Duodenal mucosa (tissue), 2 donors: ENCODE results near the gene GARS1.

Source experiments
- H3K27ac ChIP-seq: one replicate; pipeline ENCODE4 v1.7.0; 2013; ENCODE audit warnings: low read depth, low read length
- H3K27me3 ChIP-seq, 2 donors: one replicate each; pipeline ENCODE4 v1.7.0; 2013; ENCODE audit warnings: low read length in 2 of 2, control low read depth in 1 of 2; ENCODE audit not compliant: insufficient read depth in 2 of 2, control insufficient read depth in 1 of 2
- H3K36me3 ChIP-seq, 2 donors: one replicate each; pipeline ENCODE4 v1.7.0; 2013; ENCODE audit warnings: low read length in 2 of 2, control low read depth in 1 of 2; ENCODE audit not compliant: insufficient read depth in 2 of 2, control insufficient read depth in 1 of 2
- H3K4me1 ChIP-seq, 2 donors: one replicate each; pipeline ENCODE4 v1.7.0; 2013; ENCODE audit warnings: low read length in 2 of 2, control low read depth in 1 of 2; ENCODE audit not compliant: insufficient read depth in 2 of 2, control insufficient read depth in 1 of 2
- H3K4me3 ChIP-seq, 2 donors: one replicate each; pipeline ENCODE4 v1.7.0; 2013; ENCODE audit warnings: low read length in 2 of 2, low read depth in 1 of 2
- H3K9ac ChIP-seq, 2 donors: one replicate each; pipeline ENCODE4 v1.7.0; 2013; ENCODE audit warnings: low read length in 2 of 2, low read depth in 1 of 2
- H3K9me3 ChIP-seq, 2 donors: one replicate each; pipeline ENCODE4 v1.7.0; 2013; ENCODE audit warnings: low read length in 2 of 2, control low read depth in 1 of 2; ENCODE audit not compliant: control insufficient read depth in 1 of 2

GARS1 gene

DNA sequence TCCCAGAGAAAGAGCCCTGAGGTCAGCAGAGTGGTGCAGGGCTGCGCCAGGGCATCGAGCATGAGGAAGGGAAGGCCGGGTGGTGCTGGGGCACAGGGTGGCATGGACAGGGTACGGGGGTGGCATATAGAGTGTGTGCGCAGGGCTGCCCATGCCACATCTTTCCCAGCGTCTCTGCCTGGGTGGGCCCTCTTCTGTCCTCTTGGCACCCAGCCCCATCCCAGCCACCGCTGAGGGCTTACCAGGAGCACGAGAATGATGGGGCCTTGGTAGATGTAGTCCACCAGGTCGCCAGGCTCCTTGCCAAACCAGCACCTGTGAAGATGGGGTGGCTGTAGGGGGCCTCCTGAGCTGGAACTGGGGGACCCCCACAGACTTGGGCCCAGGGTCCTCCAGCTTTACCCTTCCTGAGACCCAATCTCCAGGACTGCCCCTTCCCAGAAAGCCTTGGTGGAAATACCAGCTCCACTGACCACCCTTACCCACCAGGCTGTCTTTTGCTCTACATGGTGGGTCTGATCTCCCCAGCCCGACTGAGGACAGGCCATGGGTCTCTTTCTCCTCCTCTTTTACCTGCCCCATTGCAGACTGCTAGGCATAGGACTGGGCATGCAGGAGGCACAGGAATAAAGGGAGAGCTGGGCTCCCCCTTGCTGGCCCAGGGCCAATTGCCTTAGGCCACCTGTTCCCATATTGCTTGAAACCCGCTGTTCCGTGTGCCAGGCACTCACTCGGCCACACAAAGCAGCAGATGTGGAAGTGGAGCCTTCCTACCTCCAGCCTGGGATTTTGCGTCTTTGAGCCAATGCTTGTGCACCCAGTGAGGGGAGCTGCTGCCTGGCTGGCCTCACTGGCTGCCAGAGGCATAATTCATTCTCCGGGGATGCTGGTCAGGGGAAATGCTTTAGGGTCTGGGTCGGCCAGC lies 65.9 kb downstream of the GARS1 start:
- Histone ChIP-seq H3K4me1 (no peaks in the 10 kb centered on the region), H3K27ac (no peak overlapping the region), H3K9me3 (no peaks in the 10 kb centered on the region), H3K36me3 (no peaks in the 10 kb centered on the region), H3K9ac (no peak overlapping the region), H3K27me3 (no peaks in the 10 kb centered on the region), H3K4me3 (no peak overlapping the region)

DNA sequence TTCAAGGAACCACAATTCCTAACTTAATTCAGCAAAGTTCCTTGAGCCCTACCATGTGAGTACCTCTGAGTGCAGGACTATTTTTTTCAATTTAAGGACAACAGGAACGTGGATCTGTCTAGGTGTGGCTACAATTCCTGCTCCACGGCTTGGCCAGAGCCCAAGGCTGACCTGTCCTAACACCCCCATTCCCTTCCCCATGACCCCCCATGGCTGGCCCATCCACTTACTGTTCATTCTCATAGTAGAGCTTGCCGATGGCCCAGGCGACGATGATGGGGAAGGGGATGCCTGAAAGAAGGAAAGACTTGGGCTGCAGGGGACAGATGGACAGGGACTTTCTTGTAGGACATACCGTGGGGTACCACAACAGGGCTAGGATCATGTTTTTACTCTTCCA lies 67.2 kb downstream of the GARS1 start:
- Histone ChIP-seq H3K9me3 (no peaks in the 10 kb centered on the region), H3K4me1 (no peaks in the 10 kb centered on the region), H3K36me3 (no peaks in the 10 kb centered on the region), H3K4me3 (no peak overlapping the region), H3K9ac (no peak overlapping the region), H3K27me3 (no peaks in the 10 kb centered on the region), H3K27ac (no peak overlapping the region)

DNA sequence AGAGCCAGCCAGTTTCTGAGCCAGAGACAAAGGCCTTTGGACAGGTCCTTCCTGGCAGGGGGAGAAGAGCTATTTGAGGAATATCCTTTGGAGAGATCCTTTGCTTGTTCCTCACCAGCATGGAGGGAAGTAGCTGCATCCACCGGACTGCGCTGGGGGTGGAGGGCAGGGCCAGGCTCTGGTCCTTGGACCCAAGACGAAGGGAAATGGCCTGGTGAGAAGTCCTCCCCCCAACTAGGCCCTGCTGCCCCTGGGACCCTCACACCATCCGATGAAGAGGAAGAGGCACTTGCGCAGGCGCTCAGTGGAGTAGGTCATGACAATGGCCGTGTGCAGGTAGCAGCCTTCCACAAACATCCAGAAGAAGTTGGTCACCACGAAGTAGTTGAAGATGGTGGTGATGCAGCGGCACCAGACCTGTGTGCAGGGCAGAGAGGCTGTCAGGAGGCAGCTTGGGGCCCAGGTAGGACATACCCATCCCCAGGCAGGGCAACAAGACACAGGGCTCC lies 67.8 kb downstream of the GARS1 start:
- Histone ChIP-seq H3K4me3 (no peak overlapping the region), H3K4me1 (no peaks in the 10 kb centered on the region)

DNA sequence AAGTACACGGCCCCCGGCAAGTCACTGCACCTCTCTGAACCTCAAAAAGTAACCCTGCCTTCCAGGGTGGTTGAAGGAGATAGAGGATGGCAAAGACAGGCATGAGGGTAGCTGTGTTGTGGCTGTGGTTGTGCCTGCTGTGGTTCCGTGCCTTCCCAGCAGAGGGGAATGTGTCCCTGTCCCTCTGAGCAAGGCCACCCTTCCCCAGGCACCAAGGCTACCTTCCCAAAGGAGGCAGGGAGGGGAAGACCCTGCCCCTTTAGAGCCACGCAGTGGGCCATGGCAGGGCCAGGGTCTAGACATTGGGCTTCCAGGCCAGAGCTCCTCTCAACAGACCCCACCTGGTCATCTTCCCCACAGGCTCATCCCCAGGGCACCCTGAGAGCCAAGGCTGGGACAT lies 68.7 kb downstream of the GARS1 start:
- H3K9me3 ChIP-seq = no peaks in the 10 kb centered on the region
- H3K4me1 ChIP-seq = no peaks in the 10 kb centered on the region
- H3K36me3 ChIP-seq = no peaks in the 10 kb centered on the region
- H3K9ac ChIP-seq = no peak overlapping the region
- H3K27me3 ChIP-seq = no peaks in the 10 kb centered on the region
- H3K27ac ChIP-seq = no peak overlapping the region
- H3K4me3 ChIP-seq = no peak overlapping the region

More for the DNA sequence above, 67.8 kb downstream of the GARS1 start:
- H3K27me3 ChIP-seq = no peaks in the 10 kb centered on the region
- no peak overlapping the region for H3K27ac ChIP-seq
- no peaks in the 10 kb centered on the region for H3K9me3 ChIP-seq
- no peak overlapping the region for H3K9ac ChIP-seq
- no peaks in the 10 kb centered on the region for H3K36me3 ChIP-seq

DNA sequence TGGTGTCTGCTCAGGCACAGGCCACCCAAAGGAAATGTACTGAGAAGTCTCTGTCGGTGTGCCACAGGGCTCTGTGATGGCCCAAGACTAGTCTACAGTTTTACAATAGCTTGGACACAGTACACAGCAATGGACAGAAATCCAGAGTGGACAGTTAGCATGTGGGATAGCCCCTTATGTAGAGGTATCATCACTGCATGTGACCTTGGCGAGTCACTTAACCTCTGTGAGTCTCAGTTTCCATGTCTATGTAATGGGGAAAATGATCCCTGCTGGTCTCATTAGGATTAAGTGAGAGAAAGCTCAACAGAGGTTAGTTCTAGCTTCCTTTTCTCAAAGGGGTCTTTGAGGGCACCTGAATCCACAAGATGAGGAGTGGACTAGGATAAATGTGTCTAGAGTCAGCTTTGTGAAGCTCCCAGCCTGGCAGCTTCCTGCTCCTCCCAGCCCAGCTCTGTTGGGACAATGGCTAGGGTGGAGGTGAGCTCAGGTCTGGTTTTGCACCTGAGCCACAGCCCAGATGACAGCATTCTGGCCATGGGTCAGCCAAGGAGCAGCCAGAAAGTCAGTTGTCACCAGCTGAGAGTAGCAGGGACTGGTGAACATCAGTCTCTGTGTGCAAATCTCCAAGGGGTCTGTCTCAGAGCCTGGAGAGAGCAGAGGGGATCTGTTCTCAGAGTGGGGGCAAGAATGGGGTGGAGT lies 69.7 kb downstream of the GARS1 start:
- Histone ChIP-seq H3K4me3 (no peak overlapping the region), H3K27me3 (no peaks in the 10 kb centered on the region), H3K36me3 (no peaks in the 10 kb centered on the region), H3K9ac (no peak overlapping the region), H3K27ac (no peak overlapping the region), H3K9me3 (no peaks in the 10 kb centered on the region), H3K4me1 (no peaks in the 10 kb centered on the region)

DNA sequence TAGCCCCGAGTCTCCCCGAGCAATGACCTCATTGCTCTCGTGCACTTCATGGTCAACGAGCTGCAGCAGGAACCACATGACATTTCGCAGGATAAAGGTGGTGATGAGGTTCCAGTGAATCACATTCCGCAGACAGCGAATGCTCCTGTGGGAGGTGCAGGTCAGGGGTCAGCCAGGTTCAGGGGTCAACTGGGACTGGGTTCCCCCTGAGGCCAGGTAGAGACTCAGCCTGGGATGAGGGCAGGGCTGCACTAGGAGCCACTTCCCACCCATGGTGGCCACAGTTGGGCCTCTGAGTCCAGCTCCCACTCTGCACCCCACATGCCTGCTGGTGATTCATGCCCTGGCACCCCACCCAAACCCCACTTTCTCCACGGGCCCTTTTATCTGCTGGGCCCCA lies 70.4 kb downstream of the GARS1 start:
- Histone ChIP-seq H3K27ac (no peak overlapping the region), H3K27me3 (no peaks in the 10 kb centered on the region), H3K4me3 (no peak overlapping the region), H3K9ac (no peak overlapping the region), H3K9me3 (no peaks in the 10 kb centered on the region), H3K4me1 (no peaks in the 10 kb centered on the region), H3K36me3 (no peaks in the 10 kb centered on the region)

DNA sequence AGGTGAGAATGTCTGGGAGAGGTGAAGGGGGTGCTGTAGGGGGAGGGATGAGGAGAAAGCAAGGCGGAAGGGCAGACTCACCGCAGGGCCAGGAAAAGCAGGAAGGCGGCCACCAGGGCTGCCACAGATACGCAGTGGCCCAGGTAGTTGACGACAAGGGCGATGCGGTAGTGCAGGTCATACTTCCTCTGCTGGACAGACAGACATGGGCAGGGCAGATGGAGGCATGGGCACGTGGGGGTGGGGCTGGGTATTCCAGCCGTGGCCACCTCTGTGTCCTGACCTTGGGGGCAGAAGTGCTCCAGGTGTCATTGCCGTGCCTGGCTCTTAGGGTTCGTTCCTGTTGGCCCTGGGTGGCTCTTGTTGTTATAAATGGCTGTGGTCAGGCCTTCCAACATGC lies 70.8 kb downstream of the GARS1 start:
- Histone ChIP-seq H3K9ac (no peak overlapping the region), H3K4me1 (no peaks in the 10 kb centered on the region), H3K27ac (no peak overlapping the region), H3K9me3 (no peaks in the 10 kb centered on the region), H3K36me3 (no peaks in the 10 kb centered on the region), H3K27me3 (no peaks in the 10 kb centered on the region), H3K4me3 (no peak overlapping the region)

DNA sequence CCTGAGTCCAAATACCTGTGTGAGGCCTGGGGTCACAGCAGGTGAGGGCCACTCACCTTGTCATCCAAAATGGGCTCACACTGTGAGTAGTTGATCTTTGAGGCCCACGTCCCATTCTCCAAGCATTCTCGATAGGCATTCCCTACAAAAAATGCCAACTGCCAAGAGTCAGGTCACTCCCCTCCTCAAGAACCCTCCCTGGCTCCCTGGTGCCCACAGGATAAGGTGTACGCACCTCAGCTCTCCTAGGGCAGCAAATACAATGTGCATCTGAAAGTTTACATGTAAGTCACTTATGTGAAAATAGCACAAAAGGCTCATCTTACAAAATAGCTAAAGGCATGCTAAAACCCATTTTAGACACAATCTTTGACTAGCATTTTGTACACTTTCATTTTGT lies 72.5 kb downstream of the GARS1 start:
- H3K9ac ChIP-seq = no peak overlapping the region
- no peaks in the 10 kb centered on the region for H3K9me3 ChIP-seq
- H3K4me3 ChIP-seq = no peak overlapping the region
- H3K4me1 ChIP-seq = no peaks in the 10 kb centered on the region
- H3K27me3 ChIP-seq = no peaks in the 10 kb centered on the region
- H3K36me3 ChIP-seq = no peaks in the 10 kb centered on the region
- no peak overlapping the region for H3K27ac ChIP-seq

DNA sequence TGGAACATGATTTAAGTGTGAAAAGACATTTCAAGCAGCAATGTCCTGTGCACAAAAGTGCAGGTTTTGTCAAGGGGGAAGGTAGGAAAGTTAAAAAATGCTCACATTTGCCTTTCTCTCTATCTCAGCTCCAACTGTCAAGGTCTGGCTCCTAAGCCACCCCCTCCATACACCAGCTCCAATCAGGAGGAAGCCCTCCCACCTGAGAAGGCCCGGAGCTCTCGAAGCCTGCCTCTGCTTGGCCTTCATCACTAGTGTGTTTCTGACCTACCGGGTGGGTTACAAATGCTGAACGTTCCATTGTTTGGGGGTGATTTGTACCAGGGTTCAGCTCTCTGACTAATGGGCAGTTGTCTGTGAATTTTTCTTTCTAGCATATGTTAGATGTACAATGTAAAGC lies 73.4 kb downstream of the GARS1 start:
- no peak overlapping the region for H3K9ac ChIP-seq
- H3K27me3 ChIP-seq = no peaks in the 10 kb centered on the region
- no peaks in the 10 kb centered on the region for H3K9me3 ChIP-seq
- no peak overlapping the region for H3K4me3 ChIP-seq
- no peak overlapping the region for H3K27ac ChIP-seq
- H3K36me3 ChIP-seq = no peaks in the 10 kb centered on the region
- H3K4me1 ChIP-seq = no peaks in the 10 kb centered on the region

DNA sequence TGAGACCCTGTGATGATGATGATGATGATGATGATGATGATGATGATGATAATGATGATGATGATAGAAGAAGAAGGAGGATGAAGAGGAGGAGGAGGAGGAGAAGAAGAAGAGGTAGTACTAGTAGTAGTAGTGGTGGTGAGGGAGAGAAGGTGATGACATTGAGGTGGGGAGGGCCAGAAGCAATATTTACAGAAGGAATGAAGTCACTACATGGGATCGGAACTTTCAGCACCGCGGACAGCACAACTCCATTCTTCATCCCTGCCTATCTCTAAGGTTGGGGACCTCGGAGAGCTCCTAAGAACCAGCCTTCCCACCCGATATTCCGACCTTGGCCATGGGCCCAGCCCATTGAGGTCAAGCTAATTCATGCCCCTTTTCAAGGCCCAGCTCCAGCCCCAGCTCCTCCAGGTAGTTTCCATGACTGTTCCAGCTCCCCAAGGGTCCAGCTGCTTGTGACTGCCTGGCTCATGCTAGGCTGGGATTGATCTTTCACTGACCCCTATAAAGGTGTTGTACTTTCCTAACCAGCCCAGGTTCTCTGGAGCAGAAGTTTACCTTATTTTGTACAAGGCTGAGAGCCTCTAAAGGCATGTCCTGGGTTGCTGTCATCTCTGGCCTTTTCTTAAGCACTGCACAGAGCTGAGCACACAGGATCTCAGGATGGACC lies 77.3 kb downstream of the GARS1 start:
- Histone ChIP-seq H3K27ac (no peak overlapping the region), H3K36me3 (no peaks in the 10 kb centered on the region), H3K9ac (no peak overlapping the region), H3K4me1 (no peaks in the 10 kb centered on the region), H3K4me3 (no peak overlapping the region), H3K27me3 (peaks cover 3 to 4% of the 10 kb centered on the region in 2 donors), H3K9me3 (no peaks in the 10 kb centered on the region)
